ENCODE results near the gene LAMTOR4. TPM values are rescaled to one million over a fixed set of nuclear protein-coding genes. Genes with fewer than 3 reads are reported as not detected.
"Not testable (repeated sequence)": the region's sequence is repeated elsewhere in the genome, so short reads cannot be mapped to it uniquely, and the experiment has no call there.

Gene LAMTOR4
- total and polyA plus RNA-seq, 2 experiments from 2014 or later, result 49.4 to 92.2 TPM

- H3K9ac ChIP-seq, result no peak overlapping the region
- no peak overlapping the region for H3K4me3 ChIP-seq
- no peaks in the 10 kb centered on the region for H3K9me2 ChIP-seq (ENCODE audit: insufficient read depth)
- H3K79me2 ChIP-seq (ENCODE audit: insufficient read depth), result no peaks in the 10 kb centered on the region
- no peaks in the 10 kb centered on the region for H3K27me3 ChIP-seq (replicated peaks; ENCODE audit: insufficient read depth)
- H3K4me1 ChIP-seq (ENCODE audit: insufficient read depth), result no peaks in the 10 kb centered on the region
- no peaks in the 10 kb centered on the region for H3K36me3 ChIP-seq (ENCODE audit: low read depth)
- H4K20me1 ChIP-seq (ENCODE audit: insufficient read depth), result no peaks in the 10 kb centered on the region
- no peak overlapping the region for H2AFZ ChIP-seq
- peaks cover 5% of the 10 kb centered on the region for H3F3A ChIP-seq (ENCODE audit: insufficient read depth)
- no peaks in the 10 kb centered on the region for H3K9me3 ChIP-seq (ENCODE audit: low read depth)
- no peak for DNase-seq
- H3K4me2 ChIP-seq (ENCODE audit: unreplicated experiment), result no peak overlapping the region
- WGBS, 2 experiments (ENCODE audit: low coverage in 1 of 2, low lambda C conversion rate in 2 of 2, missing lambda C conversion rate in 2 of 2), result 69 to 77% methylated on average over 3 of the region's 3 CpGs
- H3K27ac ChIP-seq, result no peak overlapping the region
- TF ChIP-seq EZH2phosphoT487 (IDR thresholded peaks at IDR 0.05; ENCODE audit: insufficient read depth, low read depth), result no peak
- TF ChIP-seq EZH2 (IDR thresholded peaks at IDR 0.05; ENCODE audit: insufficient read depth, poor library complexity, severe bottlenecking), result no peak
- in situ Hi-C loops (cut with MboI), result no loop called here
These were observed 6.3 kb upstream of the LAMTOR4 start for GRCh38 chr7:100142461-100142860.

GRCh38 chr7:100146350-100146749 lies 2.4 kb upstream of the LAMTOR4 start:
- H3K9me2 ChIP-seq (ENCODE audit: insufficient read depth); H3K27me3 ChIP-seq (replicated peaks; ENCODE audit: insufficient read depth); H3K4me3 ChIP-seq; H3K27ac ChIP-seq; H3K4me2 ChIP-seq (ENCODE audit: unreplicated experiment); H4K20me1 ChIP-seq (ENCODE audit: insufficient read depth); in situ Hi-C loops (cut with MboI); H3K9ac ChIP-seq; H3K36me3 ChIP-seq (ENCODE audit: low read depth); H3F3A ChIP-seq (ENCODE audit: insufficient read depth); H2AFZ ChIP-seq; H3K9me3 ChIP-seq (ENCODE audit: low read depth): not testable (repeated sequence)
- WGBS, 2 experiments (ENCODE audit: low coverage in 1 of 2, low lambda C conversion rate in 2 of 2, missing lambda C conversion rate in 2 of 2), result 42 to 47% methylated on average over 4 of the region's 4 CpGs
- Histone ChIP-seq H3K4me1 (ENCODE audit: insufficient read depth) (peaks cover 12% of the 10 kb centered on the region; the same call in 1 of the 2 replicates), H3K79me2 (ENCODE audit: insufficient read depth) (peaks cover 22% of the 10 kb centered on the region)
- peak; percentile 72 for DNase-seq

- H3K9me3 ChIP-seq (ENCODE audit: low read depth), result no peaks in the 10 kb centered on the region
- peaks cover 5% of the 10 kb centered on the region for H3F3A ChIP-seq (ENCODE audit: insufficient read depth)
- H3K4me2 ChIP-seq (ENCODE audit: unreplicated experiment), result no peak overlapping the region
- in situ Hi-C loops (cut with MboI), result no loop called here
- H3K4me1 ChIP-seq (ENCODE audit: insufficient read depth), result peaks cover 12% of the 10 kb centered on the region; the same call in 1 of the 2 replicates
- H3K79me2 ChIP-seq (ENCODE audit: insufficient read depth), result peaks cover 28% of the 10 kb centered on the region
- H3K27me3 ChIP-seq (replicated peaks; ENCODE audit: insufficient read depth), result no peaks in the 10 kb centered on the region
- H4K20me1 ChIP-seq (ENCODE audit: insufficient read depth), result no peaks in the 10 kb centered on the region
- no peak overlapping the region for H3K27ac ChIP-seq
- H2AFZ ChIP-seq, result no peak overlapping the region; the same call in 1 of the 2 replicates
- no peaks in the 10 kb centered on the region for H3K36me3 ChIP-seq (ENCODE audit: low read depth)
- TF ChIP-seq EZH2 (IDR thresholded peaks at IDR 0.05; ENCODE audit: insufficient read depth, poor library complexity, severe bottlenecking), result no peak
- no peak for TF ChIP-seq EZH2phosphoT487 (IDR thresholded peaks at IDR 0.05; ENCODE audit: insufficient read depth, low read depth)
- DNase-seq, result no peak
- H3K4me3 ChIP-seq, result no peak overlapping the region
- no peaks in the 10 kb centered on the region for H3K9me2 ChIP-seq (ENCODE audit: insufficient read depth)
- 62 to 66% methylated on average over 2 of the region's 2 CpGs for WGBS, 2 experiments (ENCODE audit: low coverage in 1 of 2, low lambda C conversion rate in 2 of 2, missing lambda C conversion rate in 2 of 2)
- H3K9ac ChIP-seq, result no peak overlapping the region
These were observed 1.4 kb upstream of the LAMTOR4 start for GRCh38 chr7:100147278-100147677.

- Histone ChIP-seq H3K27me3 (replicated peaks; ENCODE audit: insufficient read depth) (no peaks in the 10 kb centered on the region), H3K4me1 (ENCODE audit: insufficient read depth) (peaks cover 12% of the 10 kb centered on the region; the same call in 1 of the 2 replicates), H3K4me3 (peak overlapping the region; percentile 92), H3K27ac (peak overlapping the region; percentile 13; the same call in 1 of the 2 replicates), H3K79me2 (ENCODE audit: insufficient read depth) (peaks cover 28% of the 10 kb centered on the region), H4K20me1 (ENCODE audit: insufficient read depth) (no peaks in the 10 kb centered on the region), H2AFZ (peak overlapping the region; percentile 94), H3K9me3 (ENCODE audit: low read depth) (no peaks in the 10 kb centered on the region), H3K9ac (peak overlapping the region; percentile 45), H3F3A (ENCODE audit: insufficient read depth) (peaks cover 11% of the 10 kb centered on the region), H3K9me2 (ENCODE audit: insufficient read depth) (no peaks in the 10 kb centered on the region), H3K36me3 (ENCODE audit: low read depth) (no peaks in the 10 kb centered on the region), H3K4me2 (ENCODE audit: unreplicated experiment) (peak overlapping the region; percentile 82)
- no peak for DNase-seq
- 10% methylated on average over 13 to 14 of the region's 14 CpGs for WGBS, 2 experiments (ENCODE audit: low coverage in 1 of 2, low lambda C conversion rate in 2 of 2, missing lambda C conversion rate in 2 of 2)
- in situ Hi-C loops (cut with MboI), result no loop called here
- no peak for TF ChIP-seq EZH2 (IDR thresholded peaks at IDR 0.05; ENCODE audit: insufficient read depth, poor library complexity, severe bottlenecking)
- no peak for TF ChIP-seq EZH2phosphoT487 (IDR thresholded peaks at IDR 0.05; ENCODE audit: insufficient read depth, low read depth)
These were observed 526 bp upstream of the LAMTOR4 start for GRCh38 chr7:100148225-100148558.

- no peak overlapping the region for H3K4me2 ChIP-seq (ENCODE audit: unreplicated experiment)
These were observed 3.7 kb downstream of the LAMTOR4 start for GRCh38 chr7:100152404-100152803.

More at GRCh38 chr7:100152404-100152803, 3.7 kb downstream of the LAMTOR4 start:
- Histone ChIP-seq H3K79me2 (ENCODE audit: insufficient read depth) (peaks cover 38% of the 10 kb centered on the region), H3K9me2 (ENCODE audit: insufficient read depth) (no peaks in the 10 kb centered on the region), H3K9me3 (ENCODE audit: low read depth) (no peaks in the 10 kb centered on the region), H3K9ac (no peak overlapping the region), H3K27ac (no peak overlapping the region), H3K27me3 (replicated peaks; ENCODE audit: insufficient read depth) (no peaks in the 10 kb centered on the region), H3K36me3 (ENCODE audit: low read depth) (no peaks in the 10 kb centered on the region; the same call in 1 of the 2 replicates), H3F3A (ENCODE audit: insufficient read depth) (peaks cover 6% of the 10 kb centered on the region; the same call in 1 of the 2 replicates), H2AFZ (no peak overlapping the region), H3K4me1 (ENCODE audit: insufficient read depth) (peaks cover 12% of the 10 kb centered on the region; the same call in 1 of the 2 replicates), H4K20me1 (ENCODE audit: insufficient read depth) (no peaks in the 10 kb centered on the region; the same call in 1 of the 2 replicates), H3K4me3 (no peak overlapping the region)
- DNase-seq, result no peak
- in situ Hi-C loops (cut with MboI), result no loop called here
- TF ChIP-seq EZH2phosphoT487 (IDR thresholded peaks at IDR 0.05; ENCODE audit: insufficient read depth, low read depth) (no peak), EZH2 (IDR thresholded peaks at IDR 0.05; ENCODE audit: insufficient read depth, poor library complexity, severe bottlenecking) (no peak)
